Fibroblast of skin of left quadriceps (primary cell): ENCODE results near the gene HPX.

Experiments
- DNase-seq, 2 experiments: peaks; one replicate each; pipeline ENCODE4 v3.0.0-alpha.2; 2013; ENCODE audit warnings: low read depth in 2 of 2

HPX gene, protein sequence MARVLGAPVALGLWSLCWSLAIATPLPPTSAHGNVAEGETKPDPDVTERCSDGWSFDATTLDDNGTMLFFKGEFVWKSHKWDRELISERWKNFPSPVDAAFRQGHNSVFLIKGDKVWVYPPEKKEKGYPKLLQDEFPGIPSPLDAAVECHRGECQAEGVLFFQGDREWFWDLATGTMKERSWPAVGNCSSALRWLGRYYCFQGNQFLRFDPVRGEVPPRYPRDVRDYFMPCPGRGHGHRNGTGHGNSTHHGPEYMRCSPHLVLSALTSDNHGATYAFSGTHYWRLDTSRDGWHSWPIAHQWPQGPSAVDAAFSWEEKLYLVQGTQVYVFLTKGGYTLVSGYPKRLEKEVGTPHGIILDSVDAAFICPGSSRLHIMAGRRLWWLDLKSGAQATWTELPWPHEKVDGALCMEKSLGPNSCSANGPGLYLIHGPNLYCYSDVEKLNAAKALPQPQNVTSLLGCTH

DNA sequence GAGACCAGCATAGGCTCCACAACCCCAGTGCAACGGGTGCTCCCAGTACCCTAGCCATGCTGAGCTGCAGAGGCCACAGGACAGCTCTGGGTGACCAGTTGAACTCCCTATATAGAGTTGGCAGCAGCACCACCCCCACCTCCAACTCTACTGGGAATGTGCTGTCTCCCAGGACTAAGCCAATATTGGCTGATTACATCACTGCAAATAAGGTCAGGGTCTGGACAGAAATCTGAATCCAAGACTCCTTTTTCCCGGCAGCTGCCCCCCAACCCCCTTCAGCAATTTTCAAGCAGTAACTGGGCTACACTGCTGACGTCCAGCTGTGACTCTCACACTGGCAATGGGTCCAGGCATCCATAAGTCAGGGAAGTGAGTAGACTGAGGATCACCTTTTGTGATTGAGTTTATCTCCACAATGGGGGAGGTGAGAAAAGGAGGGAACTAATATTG, at the start of gene HPX:
HPX (minus strand) TSS at position 82 of the 453 bp plus-strand sequence; CDS start at position 58, 24 bp downstream.
- no peak for DNase-seq

DNA sequence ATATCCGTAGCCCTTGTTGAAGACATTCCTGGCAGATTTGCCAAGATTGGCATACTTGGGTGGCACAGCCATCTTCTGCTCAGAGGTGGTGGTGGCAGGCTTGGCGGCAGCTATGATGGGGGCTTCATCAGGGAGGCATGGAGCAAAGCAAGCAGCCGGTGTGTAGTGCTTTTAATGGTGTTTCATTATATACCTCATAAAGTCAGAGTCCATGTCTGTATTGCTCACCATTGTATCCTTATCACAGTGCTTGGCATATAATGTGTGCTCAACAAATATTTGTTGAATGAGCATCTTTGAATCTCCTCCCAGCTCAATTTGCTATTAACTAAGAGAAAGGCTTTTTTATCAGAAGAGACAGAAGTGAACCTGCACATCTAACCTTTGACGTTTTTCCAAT, 48.5 kb upstream of the HPX start:
- no peak for DNase-seq

GRCh38 chr11:6488821-6489220, 48.0 kb upstream of the HPX start:
- DNase-seq = no peak

GRCh38 chr11:6488342-6488741, 47.6 kb upstream of the HPX start:
- DNase-seq = no peak

DNA sequence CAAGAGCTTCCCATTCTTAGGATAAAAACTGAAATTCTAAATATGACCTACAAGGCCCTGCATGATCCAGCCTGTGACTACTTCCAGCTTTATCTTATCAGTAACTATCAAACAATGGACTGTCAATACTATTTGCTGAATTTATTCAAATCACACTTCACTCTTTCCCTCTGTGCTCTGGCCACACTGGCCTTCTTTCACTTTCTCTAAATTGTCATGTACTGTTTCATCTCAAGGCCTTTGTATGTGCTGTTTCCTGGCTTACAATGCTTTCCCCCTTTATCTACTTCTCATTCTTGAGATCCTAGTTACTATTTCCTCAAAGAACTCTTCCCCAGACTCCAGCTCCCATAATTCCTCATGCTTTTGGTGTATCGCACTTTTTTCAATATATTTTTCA, 46.2 kb upstream of the HPX start:
- DNase-seq = no peak

DNA sequence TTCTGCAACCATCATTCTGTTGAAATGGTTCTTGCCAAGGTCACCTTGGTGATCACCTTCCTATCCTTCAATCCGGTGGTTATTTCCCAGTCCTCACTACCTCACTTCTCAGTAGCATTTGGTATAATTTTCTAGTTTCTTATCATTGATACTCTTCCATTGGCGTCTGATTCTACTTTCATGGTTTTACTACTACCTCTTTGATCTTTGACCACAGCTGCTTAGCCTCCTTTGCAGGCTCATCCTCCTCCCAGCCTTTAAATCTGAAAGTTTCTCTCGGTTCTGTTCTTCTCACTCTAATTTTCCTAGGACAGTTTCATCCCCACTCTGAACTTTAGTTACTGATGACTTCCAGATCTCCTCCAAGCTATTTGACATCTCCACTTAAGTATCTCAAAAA, 45.5 kb upstream of the HPX start:
- no peak for DNase-seq

GRCh38 chr11:6485661-6486060, 44.9 kb upstream of the HPX start:
- DNase-seq = no peak

GRCh38 chr11:6483015-6483414, 42.2 kb upstream of the HPX start:
- DNase-seq = no peak

DNA sequence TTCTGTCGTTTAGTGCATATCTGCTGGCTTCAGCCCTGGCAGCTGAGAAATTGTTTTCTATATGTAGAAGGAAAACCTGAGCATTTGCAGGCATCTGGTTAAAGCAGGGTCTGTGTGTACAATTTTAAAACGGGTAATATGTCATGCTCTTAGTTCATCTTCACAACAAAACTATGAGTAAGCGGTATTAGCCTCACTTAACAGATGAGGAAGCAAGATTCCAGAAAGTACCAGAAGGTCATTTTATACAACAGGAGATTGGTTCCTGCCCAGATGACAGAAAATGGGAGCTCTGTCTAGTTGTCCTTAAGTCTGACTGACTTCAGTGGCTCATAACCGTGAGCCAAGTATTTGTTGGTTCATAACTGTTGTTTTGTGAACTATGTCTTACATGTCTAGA, 41.7 kb upstream of the HPX start:
- no peak for DNase-seq

DNA sequence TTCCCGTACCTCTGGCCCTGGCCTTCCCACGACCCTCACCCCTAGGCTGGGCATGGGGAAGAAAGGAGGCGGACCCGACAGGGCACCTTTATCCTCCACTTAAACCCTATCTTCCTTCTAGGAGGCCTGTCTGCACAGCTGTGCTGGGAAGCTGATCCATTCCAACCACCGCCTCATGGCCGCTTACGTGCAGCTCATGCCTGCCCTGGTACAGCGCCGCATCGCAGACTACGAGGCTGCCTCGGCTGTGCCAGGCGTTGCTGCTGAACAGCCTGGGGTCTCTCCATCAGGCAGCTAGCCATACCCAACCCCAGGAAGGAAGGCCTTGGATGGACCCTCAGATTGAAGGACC, 41.1 kb upstream of the HPX start:
- no peak for DNase-seq

DNA sequence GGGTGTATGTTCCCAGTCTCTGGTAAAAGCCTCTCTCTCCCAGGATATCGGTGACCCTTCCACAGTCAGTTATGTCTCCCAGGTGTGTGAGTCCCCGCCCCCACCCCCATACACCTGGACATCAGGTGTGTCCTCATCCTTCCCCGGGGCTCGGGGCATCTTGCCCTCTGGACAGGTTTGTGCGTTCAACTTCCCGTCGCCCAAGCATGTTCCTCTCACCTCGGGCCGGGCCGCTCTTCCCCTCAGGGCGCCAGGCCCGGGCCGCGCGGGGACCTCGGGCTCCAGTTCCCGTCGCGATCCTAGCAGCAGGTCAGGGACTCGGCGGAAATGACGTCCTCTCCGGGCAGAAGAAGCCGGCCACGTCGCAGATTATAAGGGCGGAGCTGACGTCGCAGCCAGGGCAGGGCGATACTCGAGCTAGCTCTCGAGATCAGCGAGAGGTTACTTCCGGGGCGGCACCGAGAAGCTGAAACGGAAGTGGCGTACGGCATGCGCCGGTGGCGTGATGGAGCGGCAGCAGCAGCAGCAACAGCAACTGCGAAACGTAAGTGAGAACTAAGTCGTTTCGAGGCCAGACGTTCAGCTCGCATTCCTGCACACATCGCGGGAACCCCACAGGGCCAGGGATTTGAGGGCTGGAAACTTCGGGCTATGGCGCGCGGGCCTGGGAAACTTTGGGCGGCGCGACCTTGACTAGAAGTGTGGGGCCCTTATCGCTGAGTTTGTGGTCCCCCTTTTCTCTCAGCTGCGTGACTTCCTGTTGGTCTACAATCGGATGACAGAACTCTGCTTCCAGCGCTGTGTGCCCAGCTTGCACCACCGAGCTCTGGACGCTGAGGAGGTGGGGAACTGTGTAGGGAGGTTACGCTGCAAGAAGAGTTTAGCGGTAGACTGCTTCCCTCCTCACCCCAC, 40.5 kb upstream of the HPX start, which contains the start of the genes ARFIP2 and TIMM10B:
ARFIP2 (minus strand) TSS at position 320 of the 912 bp plus-strand sequence. CDS start 910 bp downstream, outside the sequence.
TIMM10B (plus strand) TSS at position 490 of the 912 bp plus-strand sequence; CDS start at position 506, 16 bp downstream.
- peak; percentile 94 for DNase-seq

GRCh38 chr11:6480299-6480914, 39.6 kb upstream of the HPX start:
- DNase-seq = no peak

DNA sequence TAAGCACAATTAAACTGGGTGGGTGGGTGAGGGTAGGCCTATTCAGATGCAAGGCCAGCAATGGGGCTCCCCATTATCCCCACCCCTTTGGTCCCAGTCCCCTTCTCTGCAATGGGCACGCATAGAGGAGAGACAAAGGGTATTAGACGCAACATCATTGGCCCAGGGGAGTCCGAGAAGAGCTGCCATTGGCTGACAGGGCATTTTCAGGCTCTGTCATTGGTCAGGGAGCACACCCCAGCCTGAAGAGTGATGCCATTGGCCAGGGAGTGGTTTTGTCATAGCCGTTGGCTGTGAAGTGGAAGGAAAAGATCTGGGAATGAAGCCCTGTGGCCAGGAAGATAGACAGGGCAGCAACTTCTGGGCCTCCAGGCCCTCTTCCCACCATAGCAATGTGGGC, 35.8 kb upstream of the HPX start:
- DNase-seq = no peak

DNA sequence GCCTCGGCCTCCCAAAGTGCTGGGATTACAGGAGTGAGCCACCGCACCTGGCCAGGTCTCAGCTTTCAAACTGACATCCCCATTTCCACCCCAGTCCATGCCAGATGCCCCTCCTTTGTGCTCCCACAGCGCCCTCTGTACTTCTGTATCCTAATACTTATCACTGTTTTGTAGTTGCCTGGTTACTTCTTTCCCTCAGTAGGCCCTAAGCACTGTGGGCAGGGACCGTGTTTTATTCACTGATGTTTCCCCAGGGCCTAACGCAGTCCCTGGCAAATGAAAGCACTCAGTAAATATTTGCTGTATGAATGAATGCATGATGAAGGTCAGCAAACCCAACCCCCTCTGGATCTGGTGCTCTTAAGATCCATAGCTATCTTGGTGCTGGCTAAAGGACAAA, 35.1 kb upstream of the HPX start:
- DNase-seq = no peak

- DNase-seq = no peak
Observed at GRCh38 chr11:6474806-6475500, 34.2 kb upstream of the HPX start.

GRCh38 chr11:6474413-6474792, 33.6 kb upstream of the HPX start:
- no peak for DNase-seq

- peak; percentile 73 to 74 for DNase-seq
Observed at GRCh38 chr11:6473451-6474412, 32.9 kb upstream of the HPX start, which contains the start of gene TRIM3. Gene TRIM3 (minus strand): TSS chr11:6473941. CDS start chr11:6465695, 8,246 bp downstream.

DNA sequence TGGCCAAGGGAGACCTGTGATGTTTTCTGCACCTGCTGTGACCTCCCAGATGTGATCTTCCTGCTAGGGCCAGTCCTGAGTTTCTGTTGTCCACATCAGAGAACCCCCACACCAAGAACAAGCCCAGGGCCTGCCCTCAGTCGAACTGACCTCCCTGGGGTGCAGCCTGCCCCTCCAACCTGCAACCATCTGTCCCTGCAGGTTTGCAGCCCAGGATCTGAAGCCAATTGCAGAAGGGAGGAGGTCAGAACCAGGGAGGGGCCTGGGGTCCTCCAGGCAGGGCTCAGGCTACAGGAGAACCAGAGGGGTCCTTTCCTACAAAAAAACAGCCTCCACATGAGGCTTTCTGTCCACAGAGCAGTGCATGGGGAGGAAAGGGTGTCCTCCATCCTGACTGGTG, 32.1 kb upstream of the HPX start:
- no peak for DNase-seq

DNA sequence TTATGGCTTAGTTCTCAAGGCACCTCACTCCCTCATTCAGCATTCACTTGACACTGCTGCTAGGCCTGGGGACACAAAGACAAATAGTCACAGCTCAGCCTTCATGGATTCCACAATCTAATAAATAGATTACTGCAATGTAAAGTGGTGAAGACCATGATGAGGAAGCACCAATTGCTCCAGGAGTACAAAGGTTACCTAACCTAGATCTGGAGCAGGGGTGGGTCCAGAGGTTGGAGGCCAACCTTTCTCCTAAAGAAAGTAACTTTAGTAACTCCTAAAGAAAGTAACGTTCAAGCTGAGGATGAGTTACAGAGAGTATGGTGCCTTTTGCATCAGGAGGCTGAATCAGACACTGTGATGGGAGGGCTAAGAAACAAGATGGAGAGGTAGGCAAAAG, 28.8 kb upstream of the HPX start:
- no peak for DNase-seq
